Measurements from ENCODE around the gene SP2. TPM values are rescaled to one million over a fixed set of nuclear protein-coding genes. Genes with fewer than 3 reads are reported as not detected.

Gene SP2
- total and polyA plus RNA-seq, 2 of the 8 experiments (the other 6 are each of a cell fraction or from before 2014, with no cell fraction given) = 5.6 to 13.8 TPM

- Histone ChIP-seq H3K9me3 (ENCODE audit: insufficient read depth in 2 of 2, low read depth in 1 of 2, low read length in 1 of 2) (no peaks in the 10 kb centered on the region), H4K5ac (ENCODE audit: insufficient read length, low read depth, low read length) (no peak overlapping the region), H3K79me1 (ENCODE audit: low read depth, low read length) (peaks cover 3% of the 10 kb centered on the region; the same call in 1 of the 2 replicates), H3K4me1 (replicated peaks in 1 of 4; ENCODE audit: control insufficient read depth in 3 of 4, insufficient read depth in 4 of 4, low read length in 3 of 4) (no peaks in the 10 kb centered on the region; a peak in 1 of 7 replicates), H3K9ac (replicated peaks in 1 of 4; ENCODE audit: extremely low read depth in 1 of 4, low read depth in 3 of 4, low read length in 3 of 4) (no peak overlapping the region), H2BK12ac (ENCODE audit: low read depth, low read length) (no peak overlapping the region), H3K23ac (ENCODE audit: insufficient read length) (no peak overlapping the region), H2BK20ac (ENCODE audit: low read length) (no peak overlapping the region), H3K79me2 (ENCODE audit: control insufficient read depth in 1 of 2, insufficient read depth in 2 of 2, low read length in 2 of 2) (no peaks in the 10 kb centered on the region), H2AK5ac (ENCODE audit: low read depth, low read length) (no peak overlapping the region), H3K4ac (replicated peaks; ENCODE audit: insufficient read length, low read depth, low read length) (no peak overlapping the region), H4K91ac (replicated peaks; ENCODE audit: insufficient read length, low read length) (no peak overlapping the region), H3K14ac (ENCODE audit: insufficient read length) (no peak overlapping the region), H3K27me3 (replicated peaks in 1 of 4; ENCODE audit: control insufficient read depth in 3 of 4, extremely low read depth in 1 of 4, insufficient read depth in 3 of 4, low read length in 3 of 4) (no peaks in the 10 kb centered on the region), H4K20me1 (replicated peaks in 1 of 2; ENCODE audit: control insufficient read depth in 1 of 2, insufficient read depth in 2 of 2, low read length in 2 of 2) (no peaks in the 10 kb centered on the region), H3K18ac (ENCODE audit: extremely low read depth, low read length) (no peak overlapping the region), H3K36me3 (ENCODE audit: control insufficient read depth in 2 of 4, insufficient read depth in 4 of 4, low read length in 3 of 4) (peaks cover 24 to 78% (median 58%) of the 10 kb centered on the region in 4 experiments; a peak in 7 of 8 replicates), H2AFZ (ENCODE audit: low read length) (no peak overlapping the region), H3K4me3 (ENCODE audit: extremely low read depth in 1 of 4, insufficient read depth in 2 of 4, low read depth in 3 of 4, low read length in 4 of 4) (no peak overlapping the region), H3K27ac (ENCODE audit: low read depth, low read length) (no peak overlapping the region), H2BK5ac (ENCODE audit: low read depth, low read length) (no peak overlapping the region), H4K8ac (ENCODE audit: extremely low read depth, insufficient read depth, low read length) (no peak overlapping the region), H2BK120ac (replicated peaks; ENCODE audit: low read depth, low read length) (no peak overlapping the region), H3K56ac (replicated peaks; ENCODE audit: insufficient read length, low read depth, low read length) (no peak overlapping the region), H3K4me2 (ENCODE audit: insufficient read depth in 1 of 2, low read depth in 2 of 2, low read length in 2 of 2) (no peak overlapping the region), H2BK15ac (ENCODE audit: low read length) (no peak overlapping the region), H3K23me2 (ENCODE audit: low read depth, low read length) (no peaks in the 10 kb centered on the region)
- DNase-seq (ENCODE audit: low read depth in 1 of 2, low spot score in 2 of 2) = peak in 1 of 2 experiments; percentile 83
- ChIA-PET POLR2A (ENCODE audit: partially characterized antibody) (interaction anchor here (0.7 to 2.2 kb wide), 11 partner anchors 13 to 135 kb away, joined by 3 to 5 read pairs (median 3); partner anchors contain the start of gene NFE2L1), CTCF (ENCODE audit: partially characterized antibody) (interaction anchor here (0.5 to 40.5 kb wide), 26 partner anchors 9 to 145 kb away, joined by 3 to 1010 read pairs (median 4); partner anchors contain the start of genes PNPO, PRR15L and SCRN2)
- peak; percentile 63 for FAIRE-seq
- WGBS, 2 experiments (ENCODE audit: extremely low coverage in 1 of 2, insufficient coverage in 1 of 2, insufficient read length in 1 of 2, insufficient replicate concordance in 2 of 2, low coverage in 1 of 2, low lambda C conversion rate in 2 of 2, missing lambda C conversion rate in 1 of 2) = 36% methylated on average over 7 of the region's 7 CpGs; no CpG with 5 or more reads in 1 of the 2 experiments
- TF ChIP-seq CTCF (IDR thresholded peaks at IDR 0.05; ENCODE audit: control extremely low read depth in 1 of 3, insufficient read depth in 1 of 3, low read depth in 1 of 3, low read length in 3 of 3) (peak; percentile 91 to 96 (median 94)), RNF2 (IDR thresholded peaks at IDR 0.05; ENCODE audit: borderline replicate concordance, low read depth, low read length, missing control alignments, poor library complexity, severe bottlenecking) (no peak), ATF3 (IDR thresholded peaks at IDR 0.05; ENCODE audit: insufficient read depth, low read depth, low read length) (no peak), CEBPB (IDR thresholded peaks at IDR 0.05; ENCODE audit: low read depth, low read length) (no peak), E2F6 (IDR thresholded peaks at IDR 0.05) (no peak), EZH2 (IDR thresholded peaks at IDR 0.05; ENCODE audit: low read depth, low read length, severe bottlenecking) (no peak), SIN3A (conservative IDR thresholded peaks at IDR 0.05 in 1 of 2, IDR thresholded peaks at IDR 0.05 in 1 of 2; ENCODE audit: low read depth in 1 of 2, low read length in 2 of 2) (peak in 1 of 2 experiments; percentile 59; a peak in 1 of 4 replicates), EGR1 (IDR thresholded peaks at IDR 0.05; ENCODE audit: borderline replicate concordance, low read depth, low read length) (no peak)
Measured at GRCh38 chr17:47978324-47978723, 82.3 kb downstream of the SP2 start.
